Naive thymus-derived CD4-positive, alpha-beta T cell (primary cell): Measurements from ENCODE around the gene PACS2. TPM values are rescaled to one million over a fixed set of nuclear protein-coding genes. Genes with fewer than 3 reads are reported as not detected.

Experiments used
- ATAC-seq: fragments of 150-1000 bp; cut with Tn5 transposase; 2 replicates; pipeline ENCODE4 v1.10.0; 2021; ENCODE audit warnings: mild to moderate bottlenecking, moderate library complexity
- CTCF ChIA-PET: fragments of 350-600 bp; sonication (Branson Sonifier 250); formaldehyde crosslinking; loops from one replicate; lab custom pipeline; 2021; ENCODE audit warnings: antibody characterized with exemption; lab: Charles Lee
- POLR2A ChIA-PET: fragments of 350-600 bp; sonication (Branson Sonifier 250); formaldehyde crosslinking; loops from one replicate; lab custom pipeline; 2021; ENCODE audit warnings: antibody characterized with exemption, inconsistent platforms; lab: Charles Lee
- DNase-seq, 9 donors: peaks; one replicate each; pipeline versions ENCODE4 v3.0.0 to v3.0.0-alpha.2; 2020 to 2022; ENCODE audit warnings: mixed read lengths in 1 of 9
- H3K27ac ChIP-seq: one replicate; pipeline ENCODE4 v1.7.0; 2013; ENCODE audit warnings: mild to moderate bottlenecking, low read depth, low read length, moderate library complexity
- H3K27me3 ChIP-seq, 2 donors: one replicate each; pipeline ENCODE4 v1.7.0; 2013; ENCODE audit warnings: low read length in 2 of 2, mild to moderate bottlenecking in 2 of 2, moderate library complexity in 2 of 2; ENCODE audit not compliant: control insufficient read depth in 2 of 2, insufficient read depth in 2 of 2
- H3K36me3 ChIP-seq, 3 experiments: 1 replicate in 2 of 3; 2 replicates in 1 of 3; pipeline ENCODE4 v1.7.0; 2013; ENCODE audit warnings: low read length in 3 of 3, mild to moderate bottlenecking in 3 of 3, moderate library complexity in 1 of 3; ENCODE audit not compliant: insufficient read depth in 3 of 3, control insufficient read depth in 2 of 3
- H3K4me1 ChIP-seq, 2 donors: one replicate each; pipeline ENCODE4 v1.7.0; 2013; ENCODE audit warnings: low read length in 2 of 2, mild to moderate bottlenecking in 2 of 2, moderate library complexity in 1 of 2; ENCODE audit not compliant: control insufficient read depth in 2 of 2, insufficient read depth in 2 of 2
- H3K4me3 ChIP-seq: 2 replicates; pipeline ENCODE4 v1.7.0; 2013; ENCODE audit warnings: mild to moderate bottlenecking, low read length
- H3K9me3 ChIP-seq, 3 experiments: 1 replicate in 2 of 3; 2 replicates in 1 of 3; pipeline ENCODE4 v1.7.0; 2013; ENCODE audit warnings: low read length in 3 of 3; ENCODE audit not compliant: control insufficient read depth in 2 of 3
- H3K27ac Mint-ChIP-seq, 9 donors: one replicate each; pipeline ENCODE4 v1.8.0; 2020 to 2022; ENCODE audit warnings: mixed read lengths in 9 of 9, mild to moderate bottlenecking in 8 of 9, moderate library complexity in 5 of 9, inconsistent platforms in 2 of 9
- H3K27me3 Mint-ChIP-seq, 5 donors: one replicate each; pipeline ENCODE4 v1.8.0; 2021 to 2022; ENCODE audit warnings: mixed read lengths in 5 of 5, mild to moderate bottlenecking in 1 of 5
- H3K36me3 Mint-ChIP-seq, 5 donors: one replicate each; pipeline ENCODE4 v1.8.0; 2020 to 2022; ENCODE audit warnings: mixed read lengths in 5 of 5, mild to moderate bottlenecking in 3 of 5, inconsistent platforms in 1 of 5
- H3K4me1 Mint-ChIP-seq, 7 donors: one replicate each; pipeline ENCODE4 v1.8.0; 2020 to 2022; ENCODE audit warnings: mixed read lengths in 7 of 7, mild to moderate bottlenecking in 3 of 7, inconsistent platforms in 1 of 7
- H3K4me3 Mint-ChIP-seq, 10 donors: one replicate each; pipeline ENCODE4 v1.8.0; 2020 to 2022; ENCODE audit warnings: mild to moderate bottlenecking in 10 of 10, mixed read lengths in 10 of 10, moderate library complexity in 6 of 10, inconsistent platforms in 2 of 10
- H3K9me3 Mint-ChIP-seq, 11 donors: one replicate each; pipeline ENCODE4 v1.8.0; 2020 to 2022; ENCODE audit warnings: mixed read lengths in 11 of 11, mild to moderate bottlenecking in 4 of 11, inconsistent platforms in 1 of 11, moderate library complexity in 1 of 11
- intact Hi-C, 2 donors: fragments of 100-400 bp; cut with micrococcal nuclease; formaldehyde crosslinking; loops; one replicate each; pipeline ENCODE4 v1.15.1; 2023
- polyA plus RNA-seq, 2 donors: library from polyadenylated mRNA; unstranded; fragments of 300-500 nt; fragmentation: Illumina TruSeq; gene quantifications; one replicate each; pipeline ENCODE4 v1.2.3, GENCODE V29; 2021
- total RNA-seq, 6 experiments: library from RNA in 5 of 6; stranded (reverse) in 5 of 6; gene quantifications; 1 replicate in 5 of 6; 2 replicates in 1 of 6; pipeline ENCODE4 v1.2.3 and lab custom pipeline; 2021 to 2026

PACS2 gene
- total and polyA plus RNA-seq, 7 experiments from 2014 or later: 1.5 to 75.4 (median 69.2) TPM

DNA sequence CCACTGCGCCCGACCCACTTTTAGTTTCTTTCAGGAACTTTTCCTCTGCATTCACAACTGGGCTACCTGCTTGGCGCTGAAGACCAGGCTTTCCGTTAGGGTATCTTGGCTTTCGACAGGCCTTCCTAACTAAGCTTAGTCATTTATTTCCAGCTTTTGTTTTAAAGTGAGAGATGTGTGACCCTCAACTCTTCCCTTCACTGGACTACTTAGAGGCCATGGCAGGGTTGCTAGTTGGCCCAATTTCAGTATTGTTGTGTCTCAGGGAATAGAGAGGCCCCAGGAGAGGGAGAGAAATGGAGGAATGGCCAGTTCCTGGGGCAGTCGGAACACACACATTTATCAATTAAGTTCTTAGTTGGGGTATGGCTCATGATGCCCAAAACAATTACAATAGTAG, 115.5 kb downstream of the PACS2 start:
- ChIA-PET POLR2A (no interaction called here), CTCF (no interaction called here)
- peaks cover 0 to 8% (median 2%) of the 10 kb centered on the region in 11 donors for H3K9me3 Mint-ChIP-seq
- Histone ChIP-seq H3K27me3 (no peaks in the 10 kb centered on the region), H3K27ac (no peak overlapping the region), H3K4me1 (no peaks in the 10 kb centered on the region), H3K4me3 (no peak overlapping the region), H3K9me3 (no peaks in the 10 kb centered on the region), H3K36me3 (peaks cover 0 to 18% (median 0%) of the 10 kb centered on the region in 3 experiments)
- H3K4me3 Mint-ChIP-seq: no peak overlapping the region
- no peaks in the 10 kb centered on the region for H3K27me3 Mint-ChIP-seq
- peaks cover 3 to 32% (median 15%) of the 10 kb centered on the region in 5 donors for H3K36me3 Mint-ChIP-seq
- no peak overlapping the region for H3K27ac Mint-ChIP-seq
- ATAC-seq (no peak), DNase-seq (no peak)
- H3K4me1 Mint-ChIP-seq: peaks cover 5 to 21% (median 12%) of the 10 kb centered on the region in 7 donors
- intact Hi-C loops: no loop called here

DNA sequence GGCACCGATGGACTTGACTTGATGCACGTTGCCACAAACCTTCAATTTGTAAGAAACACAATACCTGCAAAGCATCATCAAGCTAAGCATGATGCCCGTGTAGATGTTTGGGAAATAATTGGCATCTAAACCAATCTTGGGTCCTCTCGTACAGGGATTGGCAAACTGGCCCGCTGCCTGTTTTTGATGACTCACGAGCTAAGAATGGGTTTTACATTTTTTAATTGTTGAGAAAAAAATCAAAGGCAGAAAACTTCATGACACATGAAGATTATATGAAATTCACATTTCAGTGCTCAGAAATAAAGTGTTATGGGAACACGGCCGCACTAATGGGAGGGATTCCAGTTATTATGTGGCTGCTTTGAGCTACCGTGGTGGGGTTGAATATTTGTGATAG, 116.0 kb downstream of the PACS2 start:
- Mint-ChIP-seq H3K27me3 (no peaks in the 10 kb centered on the region), H3K36me3 (peaks cover 3 to 32% (median 15%) of the 10 kb centered on the region in 5 donors), H3K27ac (peak overlapping the region in 1 of 9 donors; percentile 14), H3K4me1 (peaks cover 4 to 25% (median 15%) of the 10 kb centered on the region in 7 donors), H3K4me3 (no peak overlapping the region), H3K9me3 (peaks cover 0 to 8% (median 2%) of the 10 kb centered on the region in 11 donors)
- Histone ChIP-seq H3K27me3 (no peaks in the 10 kb centered on the region), H3K27ac (no peak overlapping the region), H3K9me3 (no peaks in the 10 kb centered on the region), H3K4me3 (no peak overlapping the region), H3K36me3 (peaks cover 0 to 14% (median 0%) of the 10 kb centered on the region in 3 experiments), H3K4me1 (no peaks in the 10 kb centered on the region)
- CTCF ChIA-PET: no interaction called here
- ATAC-seq (no peak), DNase-seq (no peak)
- POLR2A ChIA-PET: no interaction called here
- intact Hi-C loops: no loop called here

DNA sequence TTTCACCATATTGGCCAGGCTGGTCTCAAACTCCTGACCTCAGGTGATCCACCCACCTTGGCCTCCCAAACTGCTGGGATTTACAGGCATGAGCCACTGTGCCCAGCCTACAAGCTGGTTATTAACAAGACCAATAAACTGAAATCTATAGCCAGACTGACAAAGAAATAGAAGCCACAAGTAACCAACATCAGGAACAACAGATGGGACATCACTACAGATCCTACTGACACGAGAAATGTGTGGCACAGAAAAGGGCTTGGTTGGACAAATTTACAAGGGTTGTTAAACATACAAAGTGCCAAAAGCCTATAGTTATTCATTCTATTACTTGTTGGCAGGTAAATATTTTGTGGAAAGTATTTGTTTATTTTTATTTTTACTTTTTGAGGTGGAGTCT, 116.7 kb downstream of the PACS2 start:
- H3K9me3 ChIP-seq: no peaks in the 10 kb centered on the region
- Mint-ChIP-seq H3K9me3 (peaks cover 0 to 8% (median 2%) of the 10 kb centered on the region in 11 donors), H3K27ac (no peak overlapping the region), H3K4me3 (no peak overlapping the region), H3K27me3 (no peaks in the 10 kb centered on the region), H3K4me1 (peaks cover 9 to 32% (median 22%) of the 10 kb centered on the region in 7 donors), H3K36me3 (peaks cover 3 to 28% (median 16%) of the 10 kb centered on the region in 5 donors)
- ChIA-PET POLR2A (no interaction called here), CTCF (no interaction called here)
- peaks cover 0 to 10% (median 0%) of the 10 kb centered on the region in 3 experiments for H3K36me3 ChIP-seq
- ATAC-seq: no peak
- no peaks in the 10 kb centered on the region for H3K27me3 ChIP-seq
- no peak overlapping the region for H3K4me3 ChIP-seq
- H3K4me1 ChIP-seq: no peaks in the 10 kb centered on the region
- no peak for DNase-seq
- intact Hi-C loops: no loop called here
- no peak overlapping the region for H3K27ac ChIP-seq

GRCh38 chr14:105432657-105433056, 118.1 kb downstream of the PACS2 start:
- peaks cover 3 to 16% (median 9%) of the 10 kb centered on the region in 5 donors for H3K36me3 Mint-ChIP-seq
- POLR2A ChIA-PET: no interaction called here
- ATAC-seq (no peak), DNase-seq (no peak)
- H3K4me1 Mint-ChIP-seq: peaks cover 8 to 27% (median 18%) of the 10 kb centered on the region in 7 donors
- Histone ChIP-seq H3K27ac (no peak overlapping the region), H3K9me3 (no peaks in the 10 kb centered on the region), H3K4me1 (no peaks in the 10 kb centered on the region), H3K4me3 (no peak overlapping the region), H3K36me3 (peaks cover 0 to 12% (median 0%) of the 10 kb centered on the region in 3 experiments), H3K27me3 (no peaks in the 10 kb centered on the region)
- CTCF ChIA-PET: no interaction called here
- intact Hi-C loops: no loop called here
- no peak overlapping the region for H3K27ac Mint-ChIP-seq
- H3K9me3 Mint-ChIP-seq: peaks cover 0 to 4% (median 2%) of the 10 kb centered on the region in 11 donors
- H3K27me3 Mint-ChIP-seq: no peaks in the 10 kb centered on the region
- no peak overlapping the region for H3K4me3 Mint-ChIP-seq

GRCh38 chr14:105433161-105433605, 118.6 kb downstream of the PACS2 start:
- H3K36me3 Mint-ChIP-seq: peaks cover 3 to 16% (median 9%) of the 10 kb centered on the region in 5 donors
- intact Hi-C loops: no loop called here
- H3K27ac ChIP-seq: no peak overlapping the region

GRCh38 chr14:105436402-105436801, 121.9 kb downstream of the PACS2 start:
- H3K4me1 ChIP-seq: no peaks in the 10 kb centered on the region
- H3K27ac ChIP-seq: no peak overlapping the region
- no peaks in the 10 kb centered on the region for H3K27me3 Mint-ChIP-seq
- H3K9me3 Mint-ChIP-seq: no peaks in the 10 kb centered on the region
- no peak overlapping the region for H3K27ac Mint-ChIP-seq
- H3K4me3 ChIP-seq: no peak overlapping the region
- no peak for ATAC-seq
- ChIA-PET POLR2A (interaction anchor here (0.6 kb wide), 1 partner anchor 19 kb away, joined by 3 read pairs; no protein-coding TSS in a partner anchor), CTCF (interaction anchor here (1.5 to 1.8 kb wide), 2 partner anchors 11 to 53 kb away, joined by 4 read pairs; no protein-coding TSS in a partner anchor)
- no peak overlapping the region for H3K4me3 Mint-ChIP-seq
- DNase-seq: no peak
- no peaks in the 10 kb centered on the region for H3K9me3 ChIP-seq
- intact Hi-C loops: no loop called here
- no peaks in the 10 kb centered on the region for H3K27me3 ChIP-seq
- peaks cover 0 to 3% (median 0%) of the 10 kb centered on the region in 5 donors for H3K36me3 Mint-ChIP-seq
- peaks cover 0 to 36% (median 0%) of the 10 kb centered on the region in 3 experiments for H3K36me3 ChIP-seq
- H3K4me1 Mint-ChIP-seq: peaks cover 5 to 21% (median 18%) of the 10 kb centered on the region in 7 donors

More at GRCh38 chr14:105433161-105433605, 118.6 kb downstream of the PACS2 start:
- no peaks in the 10 kb centered on the region for H3K27me3 Mint-ChIP-seq
- peaks cover 0 to 4% (median 2%) of the 10 kb centered on the region in 11 donors for H3K9me3 Mint-ChIP-seq
- CTCF ChIA-PET: interaction anchor here (1.2 to 2.1 kb wide), 2 partner anchors 20 to 57 kb away, joined by 4 to 6 read pairs; no protein-coding TSS in a partner anchor
- Histone ChIP-seq H3K9me3 (no peaks in the 10 kb centered on the region), H3K4me1 (no peaks in the 10 kb centered on the region), H3K27me3 (no peaks in the 10 kb centered on the region), H3K36me3 (peaks cover 0 to 12% (median 0%) of the 10 kb centered on the region in 3 experiments), H3K4me3 (no peak overlapping the region)
- no peak for ATAC-seq
- H3K27ac Mint-ChIP-seq: no peak overlapping the region
- H3K4me3 Mint-ChIP-seq: no peak overlapping the region
- peaks cover 8 to 25% (median 18%) of the 10 kb centered on the region in 7 donors for H3K4me1 Mint-ChIP-seq
- POLR2A ChIA-PET: no interaction called here
- DNase-seq: no peak
